ENCODE measurements around the gene CLCN4. TPM values are rescaled to one million over a fixed set of nuclear protein-coding genes. Genes with fewer than 3 reads are reported as not detected.

The CLCN4 gene
- total and polyA plus RNA-seq, 10 of the 15 experiments (the other 5 are each of a cell fraction or from before 2014, with no cell fraction given): 0.90 to 6.9 (median 2.9) TPM

DNA sequence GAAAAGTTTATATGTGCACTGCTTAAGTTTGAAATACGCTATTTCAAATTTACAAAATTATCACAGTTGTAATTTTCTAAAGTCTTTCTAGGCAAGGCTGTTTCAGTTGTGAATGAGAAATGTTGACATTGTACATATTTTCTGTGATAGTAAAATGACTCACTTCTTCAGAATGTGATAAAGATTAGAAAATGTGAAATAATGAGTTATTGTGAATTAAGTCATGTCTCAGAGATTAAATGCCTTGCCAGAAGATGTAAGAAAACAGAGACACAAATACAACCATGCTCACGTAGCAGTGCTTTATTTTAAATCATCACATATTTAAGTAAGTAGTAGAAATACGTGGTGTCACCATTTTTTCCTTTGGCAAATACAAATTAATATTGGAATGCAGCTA, 768 bp downstream of the CLCN4 start:
- no peak for DNase-seq (ENCODE audit: low read depth, low spot score)
- RAD21 ChIA-PET (ENCODE audit: unreplicated experiment): no interaction called here
- no peak for FAIRE-seq
- CTCF ChIA-PET: interaction anchor here (2.9 kb wide), 1 partner anchor 37 kb away, joined by 14 read pairs; no protein-coding TSS in a partner anchor
- Histone ChIP-seq H3K36me3 (ENCODE audit: control insufficient read depth in 2 of 2, insufficient read depth in 2 of 2, low read length in 1 of 2) (no peaks in the 10 kb centered on the region), H3K9me3 (replicated peaks; ENCODE audit: control insufficient read depth, insufficient read depth, low read length) (no peaks in the 10 kb centered on the region), H3K27ac (ENCODE audit: control insufficient read depth, insufficient read depth) (no peak overlapping the region), H2AFZ (ENCODE audit: control insufficient read depth, low read depth, low read length) (no peak overlapping the region), H3K9ac (ENCODE audit: control insufficient read depth, insufficient read depth, low read length) (no peak overlapping the region), H3K4me1 (ENCODE audit: control insufficient read depth, insufficient read depth, low read length) (no peaks in the 10 kb centered on the region; the same call in 1 of the 2 replicates), H3K4me2 (ENCODE audit: control insufficient read depth, insufficient read depth) (no peak overlapping the region), H3K4me3 (no peak overlapping the region), H3K27me3 (replicated peaks in 1 of 2; ENCODE audit: control insufficient read depth in 2 of 2, insufficient read depth in 2 of 2, low read length in 1 of 2) (peaks cover 2 to 16% of the 10 kb centered on the region in 2 experiments), H4K20me1 (ENCODE audit: control insufficient read depth, insufficient read depth) (no peaks in the 10 kb centered on the region), H3K79me2 (ENCODE audit: control insufficient read depth, insufficient read depth, low read length) (no peaks in the 10 kb centered on the region)
- no peak for ATAC-seq
- SMC1A ChIA-PET (ENCODE audit: uncharacterized antibody, unreplicated experiment): interaction anchor here (1.0 to 2.0 kb wide), 4 partner anchors 8 to 37 kb away, joined by 3 to 6 read pairs (median 4); no protein-coding TSS in a partner anchor
- POLR2A ChIA-PET: no interaction called here
- 34% methylated on average over 3 of the region's 3 CpGs for WGBS (ENCODE audit: insufficient coverage, insufficient replicate concordance, low lambda C conversion rate, missing lambda C conversion rate)
- intact Hi-C loops (cut with micrococcal nuclease; ENCODE audit: unreplicated experiment): no loop called here
- no TSS peak for BruUV-seq (replicated peaks)
- in situ Hi-C loops (cut with MboI): no loop called here
- TF ChIP-seq, protein P1, sequence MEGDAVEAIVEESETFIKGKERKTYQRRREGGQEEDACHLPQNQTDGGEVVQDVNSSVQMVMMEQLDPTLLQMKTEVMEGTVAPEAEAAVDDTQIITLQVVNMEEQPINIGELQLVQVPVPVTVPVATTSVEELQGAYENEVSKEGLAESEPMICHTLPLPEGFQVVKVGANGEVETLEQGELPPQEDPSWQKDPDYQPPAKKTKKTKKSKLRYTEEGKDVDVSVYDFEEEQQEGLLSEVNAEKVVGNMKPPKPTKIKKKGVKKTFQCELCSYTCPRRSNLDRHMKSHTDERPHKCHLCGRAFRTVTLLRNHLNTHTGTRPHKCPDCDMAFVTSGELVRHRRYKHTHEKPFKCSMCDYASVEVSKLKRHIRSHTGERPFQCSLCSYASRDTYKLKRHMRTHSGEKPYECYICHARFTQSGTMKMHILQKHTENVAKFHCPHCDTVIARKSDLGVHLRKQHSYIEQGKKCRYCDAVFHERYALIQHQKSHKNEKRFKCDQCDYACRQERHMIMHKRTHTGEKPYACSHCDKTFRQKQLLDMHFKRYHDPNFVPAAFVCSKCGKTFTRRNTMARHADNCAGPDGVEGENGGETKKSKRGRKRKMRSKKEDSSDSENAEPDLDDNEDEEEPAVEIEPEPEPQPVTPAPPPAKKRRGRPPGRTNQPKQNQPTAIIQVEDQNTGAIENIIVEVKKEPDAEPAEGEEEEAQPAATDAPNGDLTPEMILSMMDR (IDR thresholded peaks at IDR 0.05 in 2 of 3, conservative IDR thresholded peaks at IDR 0.05 in 1 of 3; ENCODE audit: control insufficient read depth in 2 of 3, extremely low read depth in 1 of 3, insufficient read depth in 1 of 3, low read depth in 3 of 3, low read length in 3 of 3): no peak
- TF ChIP-seq NRF1 (conservative IDR thresholded peaks at IDR 0.05; ENCODE audit: low read depth, low read length) (no peak), MEF2A (IDR thresholded peaks at IDR 0.05; ENCODE audit: insufficient read depth, low read depth, low read length) (no peak), KDM1A (IDR thresholded peaks at IDR 0.05; ENCODE audit: borderline replicate concordance) (no peak), EP300 (IDR thresholded peaks at IDR 0.05; ENCODE audit: borderline replicate concordance in 1 of 2, control insufficient read depth in 1 of 2, low read depth in 2 of 2, low read length in 2 of 2) (no peak), BCLAF1 (IDR thresholded peaks at IDR 0.05) (no peak), IRF3 (IDR thresholded peaks at IDR 0.05) (no peak), HCFC1 (IDR thresholded peaks at IDR 0.05; ENCODE audit: low read length) (no peak), SMARCA5 (IDR thresholded peaks at IDR 0.05) (no peak), MTA3 (IDR thresholded peaks at IDR 0.05; ENCODE audit: borderline replicate concordance, low read length) (no peak), RCOR1 (conservative IDR thresholded peaks at IDR 0.05; ENCODE audit: low read depth, low read length) (no peak), GATAD2B (conservative IDR thresholded peaks at IDR 0.05; ENCODE audit: low read depth) (no peak), CREB1 (IDR thresholded peaks at IDR 0.05; ENCODE audit: low read depth) (no peak), ZZZ3 (IDR thresholded peaks at IDR 0.05; ENCODE audit: control insufficient read depth, insufficient read length, low read depth) (no peak), HDAC6 (IDR thresholded peaks at IDR 0.05; ENCODE audit: unreplicated experiment) (no peak)

Measured in GM12878 (cell line).